Endothelial cell of umbilical vein (primary cell): Measurements from ENCODE around the gene ZNF687.

ENCODE experiments used
- EZH2 ChIP-seq: IDR thresholded peaks from 2 replicates; pipeline ENCODE4 v1.6.1; 2012; ENCODE audit warnings: borderline replicate concordance, low read depth, mild to moderate bottlenecking, moderate library complexity, low read length, inconsistent platforms; ENCODE audit not compliant: severe bottlenecking
- TF ChIP-seq, protein P1 (sequence below), 2 donors: IDR thresholded peaks; 1 replicate in 1 of 2; 2 replicates in 1 of 2; pipeline ENCODE4 v1.5.1; 2011; ENCODE audit warnings: low read length in 2 of 2, mild to moderate bottlenecking in 2 of 2, moderate library complexity in 2 of 2, control low read depth in 1 of 2, inconsistent platforms in 1 of 2, low read depth in 1 of 2; ENCODE audit not compliant: insufficient read depth in 1 of 2; ENCODE audit errors: extremely low read depth in 1 of 2

DNA sequence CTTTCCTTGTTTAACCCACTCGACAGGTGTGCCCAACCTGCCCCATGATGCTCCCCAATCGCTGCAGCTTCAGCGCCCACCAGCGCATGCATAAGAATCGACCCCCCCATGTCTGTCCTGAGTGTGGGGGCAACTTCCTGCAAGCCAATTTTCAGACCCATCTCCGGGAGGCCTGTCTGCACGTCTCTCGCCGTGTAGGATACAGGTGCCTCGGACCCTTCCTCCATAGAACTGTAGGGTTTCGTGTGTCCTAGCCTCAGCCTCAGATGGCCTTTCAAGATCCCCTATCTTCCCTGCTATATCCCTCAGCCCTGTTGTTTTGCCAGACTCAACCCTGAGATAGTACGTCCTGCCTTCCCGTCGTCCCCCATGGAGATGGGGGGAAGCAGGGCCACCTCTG lies 6.4 kb downstream of the ZNF687 start:
- TF ChIP-seq, protein P1, sequence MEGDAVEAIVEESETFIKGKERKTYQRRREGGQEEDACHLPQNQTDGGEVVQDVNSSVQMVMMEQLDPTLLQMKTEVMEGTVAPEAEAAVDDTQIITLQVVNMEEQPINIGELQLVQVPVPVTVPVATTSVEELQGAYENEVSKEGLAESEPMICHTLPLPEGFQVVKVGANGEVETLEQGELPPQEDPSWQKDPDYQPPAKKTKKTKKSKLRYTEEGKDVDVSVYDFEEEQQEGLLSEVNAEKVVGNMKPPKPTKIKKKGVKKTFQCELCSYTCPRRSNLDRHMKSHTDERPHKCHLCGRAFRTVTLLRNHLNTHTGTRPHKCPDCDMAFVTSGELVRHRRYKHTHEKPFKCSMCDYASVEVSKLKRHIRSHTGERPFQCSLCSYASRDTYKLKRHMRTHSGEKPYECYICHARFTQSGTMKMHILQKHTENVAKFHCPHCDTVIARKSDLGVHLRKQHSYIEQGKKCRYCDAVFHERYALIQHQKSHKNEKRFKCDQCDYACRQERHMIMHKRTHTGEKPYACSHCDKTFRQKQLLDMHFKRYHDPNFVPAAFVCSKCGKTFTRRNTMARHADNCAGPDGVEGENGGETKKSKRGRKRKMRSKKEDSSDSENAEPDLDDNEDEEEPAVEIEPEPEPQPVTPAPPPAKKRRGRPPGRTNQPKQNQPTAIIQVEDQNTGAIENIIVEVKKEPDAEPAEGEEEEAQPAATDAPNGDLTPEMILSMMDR (IDR thresholded peaks at IDR 0.05; ENCODE audit: extremely low read depth in 1 of 2, insufficient read depth in 1 of 2, low read depth in 1 of 2, low read length in 2 of 2): no peak
- no peak for TF ChIP-seq EZH2
